ENCODE data around the gene OR10A3.

- no peak for TF ChIP-seq CTCF (IDR thresholded peaks at IDR 0.05)
- TF ChIP-seq POLR2A (IDR thresholded peaks at IDR 0.05) = no peak
These were observed 45.3 kb downstream of the OR10A3 start for GRCh38 chr11:7896009-7896785.

All from Peyer's patch (tissue), 4 donors.